Measurements from ENCODE around the gene TTLL11. TPM values are rescaled to one million over a fixed set of nuclear protein-coding genes. Genes with fewer than 3 reads are reported as not detected.

Gene TTLL11
- total and polyA plus RNA-seq, 2 experiments from 2014 or later, result 5.5 to 7.6 TPM

- 88% methylated on average over 11 of the region's 11 CpGs for WGBS (ENCODE audit: low lambda C conversion rate, missing lambda C conversion rate)
- Histone ChIP-seq H3K27ac (no peak overlapping the region), H3K4me3 (no peak overlapping the region), H3K9me2 (replicated peaks; ENCODE audit: insufficient read depth) (no peaks in the 10 kb centered on the region), H3K36me3 (replicated peaks; ENCODE audit: insufficient read depth, low read depth) (no peaks in the 10 kb centered on the region), H2AFZ (no peak overlapping the region), H3K79me2 (no peaks in the 10 kb centered on the region), H4K20me1 (ENCODE audit: insufficient read depth, poor library complexity, severe bottlenecking) (no peaks in the 10 kb centered on the region), H3K9me3 (ENCODE audit: low read depth) (no peaks in the 10 kb centered on the region), H3K4me2 (no peak overlapping the region), H3K27me3 (no peaks in the 10 kb centered on the region), H3K4me1 (ENCODE audit: insufficient read depth) (no peaks in the 10 kb centered on the region)
- TF ChIP-seq EZH2phosphoT487 (IDR thresholded peaks at IDR 0.05; ENCODE audit: low read depth, severe bottlenecking, unreplicated experiment), result no peak
- no peak for TF ChIP-seq EZH2 (IDR thresholded peaks at IDR 0.05; ENCODE audit: borderline replicate concordance)
- TF ChIP-seq, protein P1, sequence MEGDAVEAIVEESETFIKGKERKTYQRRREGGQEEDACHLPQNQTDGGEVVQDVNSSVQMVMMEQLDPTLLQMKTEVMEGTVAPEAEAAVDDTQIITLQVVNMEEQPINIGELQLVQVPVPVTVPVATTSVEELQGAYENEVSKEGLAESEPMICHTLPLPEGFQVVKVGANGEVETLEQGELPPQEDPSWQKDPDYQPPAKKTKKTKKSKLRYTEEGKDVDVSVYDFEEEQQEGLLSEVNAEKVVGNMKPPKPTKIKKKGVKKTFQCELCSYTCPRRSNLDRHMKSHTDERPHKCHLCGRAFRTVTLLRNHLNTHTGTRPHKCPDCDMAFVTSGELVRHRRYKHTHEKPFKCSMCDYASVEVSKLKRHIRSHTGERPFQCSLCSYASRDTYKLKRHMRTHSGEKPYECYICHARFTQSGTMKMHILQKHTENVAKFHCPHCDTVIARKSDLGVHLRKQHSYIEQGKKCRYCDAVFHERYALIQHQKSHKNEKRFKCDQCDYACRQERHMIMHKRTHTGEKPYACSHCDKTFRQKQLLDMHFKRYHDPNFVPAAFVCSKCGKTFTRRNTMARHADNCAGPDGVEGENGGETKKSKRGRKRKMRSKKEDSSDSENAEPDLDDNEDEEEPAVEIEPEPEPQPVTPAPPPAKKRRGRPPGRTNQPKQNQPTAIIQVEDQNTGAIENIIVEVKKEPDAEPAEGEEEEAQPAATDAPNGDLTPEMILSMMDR (IDR thresholded peaks at IDR 0.05; ENCODE audit: poor library complexity), result no peak
- DNase-seq (ENCODE audit: low spot score), result no peak
These were observed 77.8 kb downstream of the TTLL11 start for GRCh38 chr9:122015170-122015821.

DNA sequence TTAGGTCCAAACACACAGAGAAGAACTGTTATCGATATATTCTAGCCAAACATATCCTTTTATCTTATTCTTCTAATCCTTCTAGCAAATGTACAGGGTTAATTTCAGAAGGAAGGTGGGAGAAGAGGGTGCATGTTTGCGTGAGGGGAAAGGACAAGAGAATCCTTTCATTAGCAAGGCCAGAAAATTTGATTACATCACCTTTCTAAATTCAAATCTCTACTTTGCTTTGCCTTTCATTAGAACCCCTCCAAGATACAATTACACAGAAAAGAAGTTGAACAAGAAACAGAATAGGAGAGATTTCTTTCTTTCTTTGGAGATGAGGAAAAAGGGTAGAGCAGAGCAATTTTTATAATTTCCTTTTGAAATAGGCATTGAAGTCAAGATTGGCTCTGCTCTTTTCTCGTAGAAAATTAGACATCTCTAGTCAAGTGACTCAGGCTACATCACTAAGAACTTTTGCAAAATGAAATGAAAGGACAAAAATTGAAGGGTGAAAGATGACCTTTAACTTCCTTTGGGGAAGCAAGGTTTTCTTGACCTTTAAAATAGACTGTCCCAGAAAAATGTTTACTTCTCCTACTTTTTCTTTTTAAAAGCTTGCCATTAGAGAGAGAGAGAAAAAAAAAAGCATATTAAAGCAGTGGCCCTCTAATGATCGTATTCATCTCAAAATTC is 81.2 kb downstream of the TTLL11 start:
- Histone ChIP-seq H3K9me3 (ENCODE audit: low read depth) (no peaks in the 10 kb centered on the region), H3K36me3 (replicated peaks; ENCODE audit: insufficient read depth, low read depth) (no peaks in the 10 kb centered on the region), H3K27ac (no peak overlapping the region), H2AFZ (no peak overlapping the region), H3K4me1 (ENCODE audit: insufficient read depth) (no peaks in the 10 kb centered on the region), H3K4me3 (no peak overlapping the region), H3K27me3 (no peaks in the 10 kb centered on the region), H3K79me2 (no peaks in the 10 kb centered on the region), H3K9me2 (replicated peaks; ENCODE audit: insufficient read depth) (no peaks in the 10 kb centered on the region), H4K20me1 (ENCODE audit: insufficient read depth, poor library complexity, severe bottlenecking) (no peaks in the 10 kb centered on the region), H3K4me2 (no peak overlapping the region)
- WGBS (ENCODE audit: low lambda C conversion rate, missing lambda C conversion rate), result 86% methylated on average over 4 of the region's 4 CpGs
- TF ChIP-seq, protein P1 (IDR thresholded peaks at IDR 0.05; ENCODE audit: poor library complexity), result no peak
- no peak for TF ChIP-seq EZH2 (IDR thresholded peaks at IDR 0.05; ENCODE audit: borderline replicate concordance)
- no peak for TF ChIP-seq EZH2phosphoT487 (IDR thresholded peaks at IDR 0.05; ENCODE audit: low read depth, severe bottlenecking, unreplicated experiment)
- DNase-seq (ENCODE audit: low spot score), result no peak

- H3K79me2 ChIP-seq, result no peaks in the 10 kb centered on the region
- no peaks in the 10 kb centered on the region for H3K36me3 ChIP-seq (replicated peaks; ENCODE audit: insufficient read depth, low read depth)
- H3K9me2 ChIP-seq (replicated peaks; ENCODE audit: insufficient read depth), result no peaks in the 10 kb centered on the region
- H2AFZ ChIP-seq, result no peak overlapping the region
- no peak overlapping the region for H3K4me3 ChIP-seq
- 85% methylated on average over 10 of the region's 10 CpGs for WGBS (ENCODE audit: low lambda C conversion rate, missing lambda C conversion rate)
- H3K27me3 ChIP-seq, result no peaks in the 10 kb centered on the region
- no peak overlapping the region for H3K27ac ChIP-seq
- H3K4me2 ChIP-seq, result no peak overlapping the region
- no peaks in the 10 kb centered on the region for H3K4me1 ChIP-seq (ENCODE audit: insufficient read depth)
- H3K9me3 ChIP-seq (ENCODE audit: low read depth), result no peaks in the 10 kb centered on the region
- H4K20me1 ChIP-seq (ENCODE audit: insufficient read depth, poor library complexity, severe bottlenecking), result no peaks in the 10 kb centered on the region
- DNase-seq (ENCODE audit: low spot score), result no peak
- TF ChIP-seq, protein P1 (IDR thresholded peaks at IDR 0.05; ENCODE audit: poor library complexity), result no peak
- TF ChIP-seq EZH2phosphoT487 (IDR thresholded peaks at IDR 0.05; ENCODE audit: low read depth, severe bottlenecking, unreplicated experiment) (no peak), EZH2 (IDR thresholded peaks at IDR 0.05; ENCODE audit: borderline replicate concordance) (no peak)
These were observed 84.5 kb downstream of the TTLL11 start for GRCh38 chr9:122008559-122008958.

Measured in hepatocyte (in vitro differentiated cells).